ENCODE measurements around the gene AGAP4. TPM values are rescaled to one million over a fixed set of nuclear protein-coding genes. Genes with fewer than 3 reads are reported as not detected.
"Not testable (repeated sequence)": the region's sequence is repeated elsewhere in the genome, so short reads cannot be mapped to it uniquely, and the experiment has no call there.

AGAP4 gene
- total RNA-seq, 1 donor from 2014 or later, result 18.4 TPM

DNA sequence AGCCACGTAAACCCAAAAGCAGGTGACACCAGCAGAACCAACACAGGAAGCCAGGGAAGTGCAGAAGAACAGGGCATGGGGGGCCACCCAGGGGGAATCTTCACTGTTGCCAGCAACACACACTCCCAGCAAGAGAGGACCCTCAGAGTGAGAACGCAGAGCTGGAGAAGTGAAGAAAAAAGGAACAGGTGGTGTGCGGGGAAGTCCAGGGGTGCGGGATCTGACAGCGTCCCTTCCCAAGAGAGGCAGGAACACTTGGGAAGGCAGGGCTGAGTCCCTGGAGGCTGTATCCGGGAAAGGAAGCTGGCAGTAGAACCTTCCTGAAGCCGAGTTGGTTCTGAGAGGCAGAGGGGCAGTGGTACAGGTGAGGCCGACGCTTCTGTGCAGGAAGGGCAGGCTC, 27.7 kb downstream of the AGAP4 start:
- Histone ChIP-seq H3K4me2 (ENCODE audit: low read length) (no peak overlapping the region), H3K9ac (ENCODE audit: low read length) (no peak overlapping the region), H3K4me3 (ENCODE audit: insufficient read depth, low read depth, low read length) (no peak overlapping the region), H2AFZ (ENCODE audit: low read depth, low read length) (no peak overlapping the region), H3K9me3 (ENCODE audit: insufficient read depth, low read depth, low read length) (peaks cover 3% of the 10 kb centered on the region), H4K20me1 (ENCODE audit: insufficient read depth, low read length) (no peaks in the 10 kb centered on the region), H3K36me3 (ENCODE audit: insufficient read depth, low read length) (no peaks in the 10 kb centered on the region), H3K27me3 (ENCODE audit: insufficient read depth, low read length) (no peaks in the 10 kb centered on the region), H3K79me2 (ENCODE audit: insufficient read depth, low read length) (no peaks in the 10 kb centered on the region), H3K27ac (ENCODE audit: low read depth, low read length) (no peak overlapping the region), H3K4me1 (ENCODE audit: insufficient read depth, low read length) (peaks cover 2% of the 10 kb centered on the region)
- no peaks in the 10 kb centered on the region for H3K27me3 Mint-ChIP-seq (ENCODE audit: low read depth, unreplicated experiment)
- no peak overlapping the region for H3K4me3 Mint-ChIP-seq (ENCODE audit: unreplicated experiment)
- H3K36me3 Mint-ChIP-seq (ENCODE audit: low read depth, unreplicated experiment), result peaks cover 12% of the 10 kb centered on the region
- H3K9me3 Mint-ChIP-seq (ENCODE audit: unreplicated experiment), result peaks cover 13% of the 10 kb centered on the region
- H3K4me1 Mint-ChIP-seq (ENCODE audit: low read depth, unreplicated experiment), result peaks cover 6% of the 10 kb centered on the region
- DNase-seq (ENCODE audit: low read depth) (no peak), FAIRE-seq (no peak)
- peak overlapping the region; percentile 1 for H3K27ac Mint-ChIP-seq (ENCODE audit: unreplicated experiment)
- TF ChIP-seq EZH2 (IDR thresholded peaks at IDR 0.05; ENCODE audit: insufficient read depth, low read length), result no peak

DNA sequence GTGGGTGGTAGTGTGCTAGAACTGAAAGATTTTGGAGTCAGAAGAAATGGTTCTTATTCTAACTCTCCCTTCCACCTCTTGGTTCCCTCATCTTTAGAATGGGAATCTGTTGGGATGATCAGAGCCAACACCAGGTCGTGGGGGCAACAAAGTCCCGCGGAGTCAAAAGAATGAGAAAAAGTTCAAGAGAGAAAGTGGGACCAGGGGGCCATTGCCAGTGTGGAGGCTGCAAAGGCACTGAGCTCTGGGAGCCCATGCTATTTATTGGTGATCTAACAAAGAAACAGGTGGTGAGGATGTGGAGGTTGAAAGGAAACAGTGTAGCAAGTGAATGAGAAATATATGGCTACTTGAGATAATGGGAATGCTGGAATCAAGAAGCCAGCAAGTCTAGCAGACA, 29.4 kb downstream of the AGAP4 start:
- no peak overlapping the region for H3K4me3 Mint-ChIP-seq (ENCODE audit: unreplicated experiment)
- Histone ChIP-seq H3K27me3 (ENCODE audit: insufficient read depth, low read length) (no peaks in the 10 kb centered on the region), H3K27ac (ENCODE audit: low read depth, low read length) (no peak overlapping the region), H3K79me2 (ENCODE audit: insufficient read depth, low read length) (no peaks in the 10 kb centered on the region), H3K36me3 (ENCODE audit: insufficient read depth, low read length) (no peaks in the 10 kb centered on the region), H3K9ac (ENCODE audit: low read length) (no peak overlapping the region), H3K4me3 (ENCODE audit: insufficient read depth, low read depth, low read length) (no peak overlapping the region), H3K4me2 (ENCODE audit: low read length) (no peak overlapping the region), H4K20me1 (ENCODE audit: insufficient read depth, low read length) (no peaks in the 10 kb centered on the region), H2AFZ (ENCODE audit: low read depth, low read length) (no peak overlapping the region), H3K4me1 (ENCODE audit: insufficient read depth, low read length) (peaks cover 4% of the 10 kb centered on the region), H3K9me3 (ENCODE audit: insufficient read depth, low read depth, low read length) (peaks cover 3% of the 10 kb centered on the region)
- no peaks in the 10 kb centered on the region for H3K27me3 Mint-ChIP-seq (ENCODE audit: low read depth, unreplicated experiment)
- peaks cover 13% of the 10 kb centered on the region for H3K9me3 Mint-ChIP-seq (ENCODE audit: unreplicated experiment)
- DNase-seq (ENCODE audit: low read depth) (no peak), FAIRE-seq (no peak)
- peaks cover 10% of the 10 kb centered on the region for H3K4me1 Mint-ChIP-seq (ENCODE audit: low read depth, unreplicated experiment)
- no peak overlapping the region for H3K27ac Mint-ChIP-seq (ENCODE audit: unreplicated experiment)
- H3K36me3 Mint-ChIP-seq (ENCODE audit: low read depth, unreplicated experiment), result peaks cover 10% of the 10 kb centered on the region
- TF ChIP-seq, protein P1, sequence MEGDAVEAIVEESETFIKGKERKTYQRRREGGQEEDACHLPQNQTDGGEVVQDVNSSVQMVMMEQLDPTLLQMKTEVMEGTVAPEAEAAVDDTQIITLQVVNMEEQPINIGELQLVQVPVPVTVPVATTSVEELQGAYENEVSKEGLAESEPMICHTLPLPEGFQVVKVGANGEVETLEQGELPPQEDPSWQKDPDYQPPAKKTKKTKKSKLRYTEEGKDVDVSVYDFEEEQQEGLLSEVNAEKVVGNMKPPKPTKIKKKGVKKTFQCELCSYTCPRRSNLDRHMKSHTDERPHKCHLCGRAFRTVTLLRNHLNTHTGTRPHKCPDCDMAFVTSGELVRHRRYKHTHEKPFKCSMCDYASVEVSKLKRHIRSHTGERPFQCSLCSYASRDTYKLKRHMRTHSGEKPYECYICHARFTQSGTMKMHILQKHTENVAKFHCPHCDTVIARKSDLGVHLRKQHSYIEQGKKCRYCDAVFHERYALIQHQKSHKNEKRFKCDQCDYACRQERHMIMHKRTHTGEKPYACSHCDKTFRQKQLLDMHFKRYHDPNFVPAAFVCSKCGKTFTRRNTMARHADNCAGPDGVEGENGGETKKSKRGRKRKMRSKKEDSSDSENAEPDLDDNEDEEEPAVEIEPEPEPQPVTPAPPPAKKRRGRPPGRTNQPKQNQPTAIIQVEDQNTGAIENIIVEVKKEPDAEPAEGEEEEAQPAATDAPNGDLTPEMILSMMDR (IDR thresholded peaks at IDR 0.05; ENCODE audit: insufficient read depth, low read depth, low read length), result no peak
- no peak for TF ChIP-seq EZH2 (IDR thresholded peaks at IDR 0.05; ENCODE audit: insufficient read depth, low read length)

DNA sequence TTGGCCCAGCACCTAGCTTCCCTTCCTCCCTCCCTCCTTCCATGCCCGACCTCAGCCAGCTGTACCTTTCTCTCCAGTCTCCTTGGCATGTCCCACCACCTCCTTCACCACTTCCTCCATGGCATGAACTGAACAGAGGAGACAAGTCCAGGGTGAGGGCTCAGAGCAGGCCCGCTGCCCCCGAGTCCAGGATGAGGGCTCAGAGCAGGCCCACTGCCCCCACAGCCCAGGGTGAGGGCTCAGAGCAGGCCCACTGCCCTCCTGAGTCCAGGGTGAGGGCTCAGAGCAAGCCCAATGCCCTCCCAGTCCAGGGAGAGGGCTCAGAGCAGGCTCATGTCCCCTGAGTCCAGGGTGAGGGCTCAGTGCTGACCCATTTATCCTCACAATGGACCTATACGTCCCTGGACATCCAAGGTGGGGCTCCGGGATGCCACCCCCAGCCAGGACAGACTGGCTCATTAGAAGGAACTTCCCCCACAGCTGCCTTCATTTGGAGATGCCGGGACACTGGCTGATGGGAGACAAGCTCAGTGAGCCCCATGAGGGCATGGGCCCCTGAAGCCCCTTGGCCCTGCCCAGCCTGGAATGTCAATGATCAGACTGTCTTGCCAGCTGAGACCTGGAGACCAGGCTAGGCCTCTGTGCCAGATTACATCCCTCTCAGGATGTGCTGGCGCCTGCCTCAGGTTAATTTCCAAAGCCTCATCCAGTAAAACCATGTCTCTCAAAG, 30.0 kb downstream of the AGAP4 start:
- Histone ChIP-seq H3K4me3 (ENCODE audit: insufficient read depth, low read depth, low read length) (no peak overlapping the region), H3K27ac (ENCODE audit: low read depth, low read length) (no peak overlapping the region), H3K27me3 (ENCODE audit: insufficient read depth, low read length) (no peaks in the 10 kb centered on the region), H3K36me3 (ENCODE audit: insufficient read depth, low read length) (no peaks in the 10 kb centered on the region), H4K20me1 (ENCODE audit: insufficient read depth, low read length) (no peaks in the 10 kb centered on the region), H3K4me1 (ENCODE audit: insufficient read depth, low read length) (peaks cover 4% of the 10 kb centered on the region), H3K79me2 (ENCODE audit: insufficient read depth, low read length) (no peaks in the 10 kb centered on the region), H2AFZ (ENCODE audit: low read depth, low read length) (no peak overlapping the region), H3K4me2 (ENCODE audit: low read length) (no peak overlapping the region), H3K9ac (ENCODE audit: low read length) (no peak overlapping the region), H3K9me3 (ENCODE audit: insufficient read depth, low read depth, low read length) (peaks cover 3% of the 10 kb centered on the region)
- Mint-ChIP-seq H3K4me3 (ENCODE audit: unreplicated experiment) (no peak overlapping the region), H3K27me3 (ENCODE audit: low read depth, unreplicated experiment) (no peaks in the 10 kb centered on the region), H3K9me3 (ENCODE audit: unreplicated experiment) (peaks cover 13% of the 10 kb centered on the region), H3K36me3 (ENCODE audit: low read depth, unreplicated experiment) (peaks cover 10% of the 10 kb centered on the region), H3K4me1 (ENCODE audit: low read depth, unreplicated experiment) (peaks cover 10% of the 10 kb centered on the region), H3K27ac (ENCODE audit: unreplicated experiment) (no peak overlapping the region)
- TF ChIP-seq EZH2 (IDR thresholded peaks at IDR 0.05; ENCODE audit: insufficient read depth, low read length), result no peak
- TF ChIP-seq, protein P1 (IDR thresholded peaks at IDR 0.05; ENCODE audit: insufficient read depth, low read depth, low read length), result no peak
- DNase-seq (ENCODE audit: low read depth) (no peak), FAIRE-seq (no peak)

DNA sequence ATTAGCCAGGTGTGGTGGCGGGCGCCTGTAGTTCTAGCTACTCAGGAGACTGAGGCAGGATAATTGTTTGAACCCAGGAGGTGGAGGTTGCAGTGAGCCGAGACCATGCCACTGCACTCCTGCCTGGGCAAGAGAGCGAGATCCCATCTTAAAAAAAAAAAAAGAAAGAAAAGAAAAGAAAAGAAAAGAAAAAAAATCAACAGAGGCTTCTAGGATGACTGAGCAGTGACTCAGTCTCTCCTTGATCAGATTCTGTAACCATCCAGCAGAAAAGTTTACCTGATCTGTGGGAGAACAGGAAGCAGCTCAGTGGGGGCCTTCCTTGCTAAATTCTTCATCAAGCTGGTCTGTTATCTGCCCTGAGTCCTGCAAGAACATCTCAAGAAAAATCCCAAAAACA, 33.2 kb downstream of the AGAP4 start:
- not testable (repeated sequence) for H3K9ac ChIP-seq (ENCODE audit: low read length); H3K36me3 ChIP-seq (ENCODE audit: insufficient read depth, low read length); H3K27me3 Mint-ChIP-seq (ENCODE audit: low read depth, unreplicated experiment); FAIRE-seq; H3K9me3 ChIP-seq (ENCODE audit: insufficient read depth, low read depth, low read length); H2AFZ ChIP-seq (ENCODE audit: low read depth, low read length); H3K4me1 ChIP-seq (ENCODE audit: insufficient read depth, low read length); H3K4me3 ChIP-seq (ENCODE audit: insufficient read depth, low read depth, low read length); H3K4me3 Mint-ChIP-seq (ENCODE audit: unreplicated experiment); H4K20me1 ChIP-seq (ENCODE audit: insufficient read depth, low read length); H3K4me1 Mint-ChIP-seq (ENCODE audit: low read depth, unreplicated experiment); H3K27me3 ChIP-seq (ENCODE audit: insufficient read depth, low read length); H3K79me2 ChIP-seq (ENCODE audit: insufficient read depth, low read length)
- Mint-ChIP-seq H3K9me3 (ENCODE audit: unreplicated experiment) (peaks cover 10% of the 10 kb centered on the region), H3K36me3 (ENCODE audit: low read depth, unreplicated experiment) (peaks cover 10% of the 10 kb centered on the region), H3K27ac (ENCODE audit: unreplicated experiment) (peak overlapping the region; percentile 37)
- peak; percentile 16 for DNase-seq (ENCODE audit: low read depth)
- peak overlapping the region; percentile 50 for H3K4me2 ChIP-seq (ENCODE audit: low read length)
- peak overlapping the region; percentile 30 for H3K27ac ChIP-seq (ENCODE audit: low read depth, low read length)

DNA sequence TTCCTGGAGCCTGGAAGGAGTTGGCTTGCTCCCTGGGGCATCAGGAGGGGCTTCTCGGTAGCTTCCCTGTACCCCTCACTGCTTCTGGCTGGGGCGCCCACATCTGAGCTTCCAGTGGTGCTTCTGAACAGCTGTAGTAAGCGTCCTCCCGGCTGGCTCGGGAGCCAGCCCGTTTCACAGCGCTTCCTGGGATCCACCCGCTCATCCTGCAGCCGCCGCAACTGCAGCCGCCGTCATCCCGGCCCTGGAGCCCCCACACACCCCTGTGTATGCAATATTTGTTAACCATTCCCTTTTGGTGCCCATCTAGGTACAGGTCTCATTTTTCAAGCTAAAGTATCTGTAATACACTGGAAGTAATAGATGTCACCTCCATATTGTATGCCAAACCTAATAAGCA, 34.3 kb downstream of the AGAP4 start:
- not testable (repeated sequence) for H3K4me2 ChIP-seq (ENCODE audit: low read length); H3K36me3 ChIP-seq (ENCODE audit: insufficient read depth, low read length); DNase-seq (ENCODE audit: low read depth); H3K27ac Mint-ChIP-seq (ENCODE audit: unreplicated experiment); H3K4me1 ChIP-seq (ENCODE audit: insufficient read depth, low read length); H3K27ac ChIP-seq (ENCODE audit: low read depth, low read length); H3K9ac ChIP-seq (ENCODE audit: low read length); H3K27me3 ChIP-seq (ENCODE audit: insufficient read depth, low read length); H3K4me3 ChIP-seq (ENCODE audit: insufficient read depth, low read depth, low read length); H4K20me1 ChIP-seq (ENCODE audit: insufficient read depth, low read length); H3K9me3 Mint-ChIP-seq (ENCODE audit: unreplicated experiment); H3K4me3 Mint-ChIP-seq (ENCODE audit: unreplicated experiment); FAIRE-seq; H3K4me1 Mint-ChIP-seq (ENCODE audit: low read depth, unreplicated experiment); H2AFZ ChIP-seq (ENCODE audit: low read depth, low read length); H3K9me3 ChIP-seq (ENCODE audit: insufficient read depth, low read depth, low read length); H3K27me3 Mint-ChIP-seq (ENCODE audit: low read depth, unreplicated experiment); H3K36me3 Mint-ChIP-seq (ENCODE audit: low read depth, unreplicated experiment); H3K79me2 ChIP-seq (ENCODE audit: insufficient read depth, low read length)

All from astrocyte (in vitro differentiated cells and primary cell).